Activated CD8-positive, alpha-beta memory T cell treated with anti-CD3 and anti-CD28 coated beads, Interleukin-2, amount 50 U/mL, for 24 hours (primary cell): ENCODE results near the gene CBR3.

ENCODE experiments used
- DNase-seq: peaks from one replicate; pipeline ENCODE4 v3.0.0-alpha.2; 2020; ENCODE audit errors: extremely low read depth

CBR3 gene

GRCh38 chr21:36183144-36183795 is 48.4 kb downstream of the CBR3 start:
- DNase-seq = no peak

GRCh38 chr21:36184545-36184944 is 49.7 kb downstream of the CBR3 start:
- DNase-seq = no peak

- DNase-seq = no peak
Observed at GRCh38 chr21:36185523-36185922, 50.6 kb downstream of the CBR3 start.

- DNase-seq = no peak
Observed at GRCh38 chr21:36186081-36186480, 51.2 kb downstream of the CBR3 start.

- DNase-seq = no peak
Observed at GRCh38 chr21:36186506-36187399, 51.9 kb downstream of the CBR3 start.

- DNase-seq = no peak
Observed at GRCh38 chr21:36188081-36188681, 53.3 kb downstream of the CBR3 start.

GRCh38 chr21:36188937-36189336 is 54.1 kb downstream of the CBR3 start:
- DNase-seq = no peak

- DNase-seq = no peak
Observed at GRCh38 chr21:36190736-36191135, 55.9 kb downstream of the CBR3 start.

GRCh38 chr21:36193200-36193599 is 58.3 kb downstream of the CBR3 start:
- no peak for DNase-seq

- no peak for DNase-seq
Observed at GRCh38 chr21:36194024-36194423, 59.1 kb downstream of the CBR3 start.

GRCh38 chr21:36195613-36196012 is 60.7 kb downstream of the CBR3 start:
- no peak for DNase-seq
